Brain microvascular endothelial cell (primary cell): ENCODE measurements around the gene DDX24.

Experiments used
- DNase-seq: peaks from one replicate; pipeline ENCODE4 v3.0.0-alpha.2; 2020
- H3K27ac ChIP-seq: fragments of 250-450 bp; sonication (Bioruptor Pico); 2 replicates; pipeline ENCODE4 v1.5.1; 2020; ENCODE audit warnings: mild to moderate bottlenecking, moderate library complexity
- H3K27me3 ChIP-seq: fragments of 250-450 bp; sonication (Bioruptor Pico); replicated peaks from 2 replicates; pipeline ENCODE4 v1.5.1; 2020; ENCODE audit warnings: mild to moderate bottlenecking
- H3K36me3 ChIP-seq: fragments of 250-450 bp; sonication (Bioruptor Pico); replicated peaks from 2 replicates; pipeline ENCODE4 v1.5.1; 2020; ENCODE audit warnings: mild to moderate bottlenecking
- H3K4me3 ChIP-seq: 2 replicates; pipeline ENCODE4 v1.5.1; 2011; ENCODE audit warnings: low read depth, mild to moderate bottlenecking, control low read depth, low read length, moderate library complexity
- in situ Hi-C: cut with HindIII; loops from 2 replicates; pipeline ENCODE4 v1.10.0; 2017; ENCODE audit warnings: low sequenced_read_pairs, low pct_ligation_motif_present
- TF ChIP-seq, protein P1 (sequence below): IDR thresholded peaks from 2 replicates; pipeline ENCODE4 v1.5.1; 2011; ENCODE audit warnings: low read depth, mild to moderate bottlenecking, moderate library complexity, low read length, control low read depth, inconsistent platforms; ENCODE audit errors: missing control alignments

The DDX24 gene

DNA sequence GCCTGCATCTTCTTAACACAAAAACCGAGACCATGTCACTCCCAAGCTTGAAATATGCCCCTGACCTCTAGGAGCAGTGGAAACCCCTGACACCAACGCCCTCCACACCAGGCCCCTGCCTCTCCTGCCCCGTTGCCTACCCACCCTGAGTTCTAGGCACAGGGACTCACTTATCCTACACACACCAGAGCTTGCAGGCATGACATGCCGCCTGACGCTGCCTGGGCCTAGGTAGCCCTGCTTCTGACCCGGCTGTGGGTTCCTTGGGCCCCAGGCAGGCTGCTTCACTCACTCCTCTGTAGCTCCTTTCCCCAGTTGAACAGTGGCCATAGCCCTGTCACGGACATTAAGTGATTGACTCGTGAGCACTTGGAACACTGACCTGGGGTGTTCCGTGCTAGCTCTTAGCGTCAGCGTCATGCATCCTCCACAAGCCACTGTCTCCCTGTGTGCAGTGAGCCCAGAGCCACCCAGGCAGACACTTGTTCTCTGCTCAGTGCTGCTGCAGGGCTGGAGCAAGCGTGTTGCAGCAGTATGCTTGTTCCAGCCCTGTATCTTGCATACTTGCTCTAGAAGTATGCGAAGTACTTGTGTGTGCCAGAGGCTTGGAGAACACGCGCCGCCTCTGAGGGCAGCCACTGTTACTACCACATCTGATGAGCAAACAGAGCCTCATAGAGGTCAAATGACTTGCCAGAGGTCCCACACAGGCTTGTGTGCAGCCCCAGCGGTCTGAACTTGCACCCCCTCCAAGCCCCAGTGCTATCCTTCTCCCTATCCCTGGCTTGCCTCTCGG is 39.3 kb downstream of the DDX24 start:
- no peak overlapping the region for H3K27ac ChIP-seq
- peak; percentile 17 for DNase-seq
- H3K27me3 ChIP-seq = no peaks in the 10 kb centered on the region
- H3K4me3 ChIP-seq = no peak overlapping the region
- peaks cover 2% of the 10 kb centered on the region for H3K36me3 ChIP-seq
- TF ChIP-seq, protein P1, sequence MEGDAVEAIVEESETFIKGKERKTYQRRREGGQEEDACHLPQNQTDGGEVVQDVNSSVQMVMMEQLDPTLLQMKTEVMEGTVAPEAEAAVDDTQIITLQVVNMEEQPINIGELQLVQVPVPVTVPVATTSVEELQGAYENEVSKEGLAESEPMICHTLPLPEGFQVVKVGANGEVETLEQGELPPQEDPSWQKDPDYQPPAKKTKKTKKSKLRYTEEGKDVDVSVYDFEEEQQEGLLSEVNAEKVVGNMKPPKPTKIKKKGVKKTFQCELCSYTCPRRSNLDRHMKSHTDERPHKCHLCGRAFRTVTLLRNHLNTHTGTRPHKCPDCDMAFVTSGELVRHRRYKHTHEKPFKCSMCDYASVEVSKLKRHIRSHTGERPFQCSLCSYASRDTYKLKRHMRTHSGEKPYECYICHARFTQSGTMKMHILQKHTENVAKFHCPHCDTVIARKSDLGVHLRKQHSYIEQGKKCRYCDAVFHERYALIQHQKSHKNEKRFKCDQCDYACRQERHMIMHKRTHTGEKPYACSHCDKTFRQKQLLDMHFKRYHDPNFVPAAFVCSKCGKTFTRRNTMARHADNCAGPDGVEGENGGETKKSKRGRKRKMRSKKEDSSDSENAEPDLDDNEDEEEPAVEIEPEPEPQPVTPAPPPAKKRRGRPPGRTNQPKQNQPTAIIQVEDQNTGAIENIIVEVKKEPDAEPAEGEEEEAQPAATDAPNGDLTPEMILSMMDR = no peak
- in situ Hi-C loops = no loop called here

DNA sequence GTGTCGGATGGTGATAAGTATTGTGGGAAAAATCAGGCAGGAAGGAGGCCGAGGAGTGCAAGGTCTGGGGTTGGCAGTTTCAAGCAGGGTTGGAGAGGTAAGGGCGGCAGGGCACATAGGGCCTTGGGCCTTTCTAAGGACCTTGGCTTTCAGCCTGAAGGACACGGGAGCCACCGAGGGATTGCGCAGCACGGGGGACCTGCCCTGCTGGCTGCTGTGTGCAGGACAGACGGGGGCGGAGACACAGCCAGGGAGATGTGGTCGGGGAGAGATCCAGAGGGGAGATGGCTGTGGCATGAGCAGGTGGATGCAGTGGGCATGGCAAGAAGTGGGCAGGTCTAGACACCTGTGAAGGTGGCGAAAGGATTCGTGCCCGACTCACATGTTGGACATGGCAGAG is 40.2 kb downstream of the DDX24 start:
- H3K27ac ChIP-seq = no peak overlapping the region
- no peaks in the 10 kb centered on the region for H3K27me3 ChIP-seq
- DNase-seq = no peak
- H3K36me3 ChIP-seq = peaks cover 2% of the 10 kb centered on the region
- in situ Hi-C loops = no loop called here
- TF ChIP-seq, protein P1 = no peak
- no peak overlapping the region for H3K4me3 ChIP-seq

DNA sequence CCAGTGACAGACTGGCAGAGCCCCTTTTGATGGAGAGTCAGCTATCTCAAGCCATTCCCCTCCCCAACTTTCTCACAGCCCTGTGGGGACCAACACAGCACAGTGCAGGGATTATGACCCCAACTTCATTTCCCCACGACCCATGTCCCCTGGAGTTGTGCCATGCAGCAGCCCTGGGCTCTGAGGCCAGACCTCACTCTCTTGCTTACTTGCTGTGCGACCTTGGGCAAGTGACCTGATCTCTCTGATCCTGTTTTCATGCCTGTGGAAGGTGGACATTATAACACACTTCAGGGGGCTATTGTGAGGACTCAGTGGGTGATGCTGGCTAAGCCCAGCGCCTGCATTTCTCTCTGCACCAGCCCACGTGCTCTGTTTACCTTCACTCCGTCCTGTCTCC is 40.8 kb downstream of the DDX24 start:
- Histone ChIP-seq H3K27ac (no peak overlapping the region), H3K36me3 (peaks cover 2% of the 10 kb centered on the region), H3K4me3 (no peak overlapping the region), H3K27me3 (no peaks in the 10 kb centered on the region)
- TF ChIP-seq, protein P1 = no peak
- in situ Hi-C loops = no loop called here
- DNase-seq = no peak

DNA sequence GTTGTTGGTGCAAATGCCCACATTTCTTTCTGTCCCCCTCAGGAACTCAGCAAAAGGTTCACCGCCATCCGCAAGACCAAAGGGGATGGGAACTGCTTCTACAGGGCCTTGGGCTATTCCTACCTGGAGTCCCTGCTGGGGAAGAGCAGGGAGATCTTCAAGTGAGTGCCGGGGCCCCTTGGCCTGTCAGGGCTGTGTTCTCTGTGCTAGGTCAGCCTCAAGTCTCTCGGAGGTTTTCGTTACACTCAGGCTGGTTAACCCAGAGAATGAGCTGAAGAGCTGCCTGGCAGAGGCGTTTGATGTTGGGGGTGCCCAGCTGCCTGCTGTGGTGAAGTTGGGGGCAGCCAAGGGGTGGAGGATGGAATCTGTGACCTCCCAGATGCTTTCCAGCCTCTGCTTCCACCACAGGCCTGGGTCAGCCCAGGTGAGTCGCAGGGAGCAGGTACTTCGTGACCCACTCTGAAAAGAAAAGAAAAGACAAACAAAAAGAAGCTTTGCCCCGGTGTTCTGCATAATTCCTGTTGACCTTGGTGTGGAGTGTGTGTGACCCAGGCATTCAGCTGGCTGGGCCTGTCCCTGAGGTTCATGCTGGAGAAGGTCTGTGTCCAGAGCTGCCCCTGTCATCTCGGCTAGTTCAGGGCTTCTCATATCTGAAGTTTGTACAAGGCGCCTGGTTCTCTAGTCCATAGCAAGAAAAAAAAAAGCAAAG is 41.9 kb downstream of the DDX24 start:
- no peaks in the 10 kb centered on the region for H3K36me3 ChIP-seq
- H3K27ac ChIP-seq = no peak overlapping the region
- TF ChIP-seq, protein P1 = no peak
- in situ Hi-C loops = no loop called here
- no peak for DNase-seq
- no peaks in the 10 kb centered on the region for H3K27me3 ChIP-seq
- no peak overlapping the region for H3K4me3 ChIP-seq

DNA sequence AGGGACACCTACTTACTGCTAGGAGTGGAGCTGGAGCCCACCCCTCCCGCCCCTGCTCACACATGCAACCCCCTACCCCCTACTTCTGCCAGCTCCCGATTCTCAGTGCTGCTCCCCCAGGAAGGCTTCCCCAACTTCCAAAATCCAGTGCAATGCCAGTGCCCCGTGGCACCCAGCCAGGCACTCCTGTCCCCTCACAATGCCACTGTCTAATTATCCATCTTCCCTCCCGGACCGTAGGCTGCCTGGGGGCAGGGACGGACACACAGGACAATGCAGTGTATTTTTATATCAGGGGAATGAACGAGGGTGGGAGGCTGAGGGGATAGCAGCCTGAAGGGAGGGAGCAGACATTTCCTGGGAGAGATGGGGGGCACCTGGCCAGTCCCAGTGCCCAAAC is 42.5 kb downstream of the DDX24 start:
- Histone ChIP-seq H3K27me3 (no peaks in the 10 kb centered on the region), H3K4me3 (no peak overlapping the region), H3K36me3 (no peaks in the 10 kb centered on the region), H3K27ac (no peak overlapping the region)
- TF ChIP-seq, protein P1 = no peak
- DNase-seq = no peak
- in situ Hi-C loops = no loop called here
